SK-N-SH (cell line): ENCODE data around the gene SZT2. TPM values are rescaled to one million over a fixed set of nuclear protein-coding genes. Genes with fewer than 3 reads are reported as not detected.

Experiments used
- CTCF ChIA-PET: fragments of 300-600, 350-600 bp; formaldehyde crosslinking; extraction: SDS; loops from one replicate; lab custom pipeline; 2021; lab: Yijun Ruan, JAX
- POLR2A ChIA-PET: fragments of 350-600 bp; sonication (Branson Sonifier 250); formaldehyde crosslinking; extraction: SDS; loops from one replicate; lab custom pipeline; 2020; ENCODE audit warnings: antibody characterized with exemption, inconsistent platforms; lab: Yijun Ruan, JAX
- DNase-seq: peaks from one replicate; pipeline ENCODE4 v3.0.0; 2012
- H2AFZ ChIP-seq: fragments of 200-600 bp; sonication (generic); 2 replicates; pipeline ENCODE4 v1.8.1; 2016; ENCODE audit warnings: antibody characterized with exemption, mild to moderate bottlenecking, low read depth
- H3F3A ChIP-seq: fragments of 200-600 bp; sonication (generic); replicated peaks from 2 replicates; pipeline ENCODE3; 2016; ENCODE audit warnings: antibody characterized with exemption, mild to moderate bottlenecking; ENCODE audit not compliant: insufficient read depth
- H3K27ac ChIP-seq, 2 experiments: fragments of 200-500 bp in 1 of 2; fragments of 200-600 bp in 1 of 2; sonication (Bioruptor generic) in 1 of 2; sonication (generic), shearing (Covaris generic) in 1 of 2; 2 replicates each; pipeline versions ENCODE4 v1.5.1 to v1.6.1; 2014 to 2016; ENCODE audit warnings: low read depth in 2 of 2, inconsistent platforms in 1 of 2, low read length in 1 of 2, mild to moderate bottlenecking in 1 of 2, mixed read lengths in 1 of 2
- H3K27me3 ChIP-seq: fragments of 200-600 bp; sonication (generic), shearing (Covaris generic); 2 replicates; pipeline ENCODE4 v1.6.1; 2016; ENCODE audit warnings: mixed run types; ENCODE audit not compliant: insufficient read depth
- H3K36me3 ChIP-seq, 2 experiments: fragments of 200-500 bp in 1 of 2; fragments of 200-600 bp in 1 of 2; sonication (Bioruptor generic) in 1 of 2; sonication (generic) in 1 of 2; replicated peaks in 1 of 2; 2 replicates each; pipeline versions ENCODE3 to v1.5.1; 2014 to 2016; ENCODE audit warnings: low read length in 1 of 2, mild to moderate bottlenecking in 1 of 2; ENCODE audit not compliant: insufficient read depth in 2 of 2, control insufficient read depth in 1 of 2
- H3K4me1 ChIP-seq, 2 experiments: fragments of 200-500 bp in 1 of 2; fragments of 200-600 bp in 1 of 2; sonication (Bioruptor generic) in 1 of 2; sonication (generic), shearing (Covaris generic) in 1 of 2; 2 replicates each; pipeline versions ENCODE4 v1.5.1 to v1.6.1; 2014 to 2016; ENCODE audit warnings: low read depth in 1 of 2, low read length in 1 of 2, mixed run types in 1 of 2; ENCODE audit not compliant: insufficient read depth in 2 of 2, control insufficient read depth in 1 of 2
- H3K4me2 ChIP-seq: fragments of 200-600 bp; sonication (generic), shearing (Covaris generic); 2 replicates; pipeline ENCODE4 v1.6.1; 2017; ENCODE audit warnings: mixed run types
- H3K4me3 ChIP-seq, 2 experiments: fragments of 200-500 bp in 1 of 2; fragments of 200-600 bp in 1 of 2; sonication (Bioruptor generic) in 1 of 2; sonication (generic), shearing (Covaris generic) in 1 of 2; 2 replicates each; pipeline versions ENCODE4 v1.5.1 to v1.8.1; 2014 to 2016; ENCODE audit warnings: low read depth in 2 of 2, inconsistent platforms in 1 of 2, low read length in 1 of 2, mild to moderate bottlenecking in 1 of 2, mixed read lengths in 1 of 2, moderate library complexity in 1 of 2
- H3K79me2 ChIP-seq: fragments of 200-600 bp; sonication (generic); 2 replicates; pipeline ENCODE4 v1.8.1; 2017; ENCODE audit warnings: mild to moderate bottlenecking; ENCODE audit not compliant: insufficient read depth
- H3K9ac ChIP-seq: fragments of 200-600 bp; sonication (generic); 2 replicates; pipeline ENCODE4 v1.6.1; 2017; ENCODE audit warnings: mixed run types
- H3K9me2 ChIP-seq: fragments of 200-600 bp; sonication (generic); 2 replicates; pipeline ENCODE4 v1.6.1; 2017; ENCODE audit warnings: mixed run types
- H3K9me3 ChIP-seq: fragments of 200-600 bp; sonication (generic); 2 replicates; pipeline ENCODE4 v1.6.1; 2017; ENCODE audit warnings: mixed run types, mild to moderate bottlenecking, moderate library complexity
- H4K20me1 ChIP-seq: fragments of 200-600 bp; sonication (generic); 2 replicates; pipeline ENCODE4 v1.6.1; 2017; ENCODE audit warnings: mild to moderate bottlenecking, mixed run types; ENCODE audit not compliant: insufficient read depth
- EZH2phosphoT487 ChIP-seq: fragments of 200-600 bp; sonication (generic); IDR thresholded peaks from 2 replicates; pipeline ENCODE4 v1.6.1; 2017; ENCODE audit warnings: low read depth, mixed run types, mild to moderate bottlenecking, antibody characterized with exemption, moderate library complexity, borderline replicate concordance
- FOSL2 ChIP-seq: IDR thresholded peaks from 2 replicates; pipeline ENCODE4 v1.4.0; 2012; ENCODE audit warnings: low read depth, mild to moderate bottlenecking, moderate library complexity, borderline replicate concordance
- GATA2 ChIP-seq: sonication (generic); formaldehyde crosslinking; IDR thresholded peaks from 2 replicates; pipeline ENCODE4 v1.5.0; 2020; ENCODE audit warnings: mild to moderate bottlenecking, missing genetic modification reagents
- IRF3 ChIP-seq: fragments of 150-350 bp; IDR thresholded peaks from 2 replicates; pipeline ENCODE4 v1.6.1; 2016; ENCODE audit warnings: mild to moderate bottlenecking, low read depth, low read length
- JUND ChIP-seq: IDR thresholded peaks from 2 replicates; pipeline ENCODE4 v1.4.0; 2012
- MAX ChIP-seq: IDR thresholded peaks from 2 replicates; pipeline ENCODE4 v1.4.0; 2012; ENCODE audit warnings: low read depth
- MEF2A ChIP-seq: IDR thresholded peaks from 2 replicates; pipeline ENCODE4 v1.4.0; 2012; ENCODE audit warnings: low read depth, borderline replicate concordance
- MXI1 ChIP-seq: IDR thresholded peaks from 2 replicates; pipeline ENCODE4 v1.6.1; 2012; ENCODE audit warnings: mild to moderate bottlenecking, low read depth, low read length, improper control_type of control experiment
- NFIC ChIP-seq: IDR thresholded peaks from 2 replicates; pipeline ENCODE4 v1.4.0; 2012; ENCODE audit warnings: borderline replicate concordance
- PBX3 ChIP-seq: IDR thresholded peaks from 2 replicates; pipeline ENCODE4; 2012
- RCOR1 ChIP-seq: fragments of 150-350 bp; IDR thresholded peaks from 2 replicates; pipeline ENCODE4 v1.6.1; 2017; ENCODE audit warnings: antibody characterized with exemption, low read length
- RFX5 ChIP-seq: IDR thresholded peaks from 2 replicates; pipeline ENCODE4 v1.6.1; 2012; ENCODE audit warnings: mild to moderate bottlenecking, improper control_type of control experiment, low read length
- SIN3A ChIP-seq: IDR thresholded peaks from 2 replicates; pipeline ENCODE4 v1.6.1; 2012; ENCODE audit warnings: low read depth, mild to moderate bottlenecking, low read length, moderate library complexity, borderline replicate concordance
- SMC3 ChIP-seq: IDR thresholded peaks from 2 replicates; pipeline ENCODE4 v1.6.1; 2012; ENCODE audit warnings: low read depth, low read length, improper control_type of control experiment
- TAF1 ChIP-seq: IDR thresholded peaks from 2 replicates; pipeline ENCODE4 v1.6.1; 2012; ENCODE audit warnings: low read depth, mild to moderate bottlenecking, low read length, moderate library complexity, borderline replicate concordance
- TEAD4 ChIP-seq: IDR thresholded peaks from 2 replicates; pipeline ENCODE4 v1.4.0; 2012; ENCODE audit warnings: mild to moderate bottlenecking, borderline replicate concordance; ENCODE audit not compliant: insufficient read depth
- USF1 ChIP-seq: IDR thresholded peaks from 2 replicates; pipeline ENCODE4 v1.4.0; 2012; ENCODE audit warnings: low read depth, borderline replicate concordance
- USF2 ChIP-seq: fragments of 150-350 bp; IDR thresholded peaks from 2 replicates; pipeline ENCODE4 v1.6.1; 2017; ENCODE audit warnings: antibody characterized with exemption, low read length, low read depth, borderline replicate concordance
- YY1 ChIP-seq: IDR thresholded peaks from 2 replicates; pipeline ENCODE4 v1.4.0; 2012; ENCODE audit warnings: low read depth, mild to moderate bottlenecking
- ZBTB33 ChIP-seq: IDR thresholded peaks from 2 replicates; pipeline ENCODE4 v1.4.0; 2012; ENCODE audit warnings: low read depth, borderline replicate concordance
- WGBS: methylation state at CpG from one replicate; pipeline ENCODE4 v1.1.6; 2017; ENCODE audit warnings: low lambda C conversion rate; 5-methylcytosine and 5-hydroxymethylcytosine counted together
- polyA plus RNA-seq, 3 experiments: library from polyadenylated mRNA; depleted of rRNA; stranded (reverse); fragments of >200 nt; gene quantifications; 2 replicates each; pipeline ENCODE4 v1.2.3, GENCODE V29; 2012

Gene SZT2
- polyA plus RNA-seq, 1 of the 3 experiments (the other 2 are of a cell fraction), result 12.9 TPM

GRCh38 chr1:43370564-43370963, 19.1 kb upstream of the SZT2 start (continued):
- TF ChIP-seq IRF3 (no peak), SIN3A (no peak), JUND (no peak), FOSL2 (no peak)

- WGBS, result 91% methylated on average over 5 of the region's 5 CpGs
- no peak overlapping the region for H3K9ac ChIP-seq
- H3K27me3 ChIP-seq, result no peaks in the 10 kb centered on the region
- DNase-seq, result no peak
- H3K9me3 ChIP-seq, result no peaks in the 10 kb centered on the region
- H3K36me3 ChIP-seq, result peaks cover 0 to 9% of the 10 kb centered on the region in 2 experiments
- ChIA-PET CTCF (interaction anchor here (1.8 kb wide), 1 partner anchor 145 kb away, joined by 4 read pairs; no protein-coding TSS in a partner anchor), POLR2A (no interaction called here)
- no peak overlapping the region for H2AFZ ChIP-seq
- no peak overlapping the region for H3K4me3 ChIP-seq
- peak overlapping the region; percentile 26; the same call in 1 of the 2 replicates for H3K4me2 ChIP-seq
- peaks cover 43% of the 10 kb centered on the region for H3K79me2 ChIP-seq
- no peaks in the 10 kb centered on the region for H3K9me2 ChIP-seq
- TF ChIP-seq USF2 (no peak), IRF3 (no peak), TEAD4 (no peak), NFIC (no peak), SMC3 (no peak), YY1 (no peak), MXI1 (no peak), PBX3 (no peak), FOSL2 (no peak), TAF1 (no peak), GATA2 (CRISPR knock-in tag) (no peak), JUND (no peak), USF1 (no peak), ZBTB33 (no peak), EZH2phosphoT487 (no peak), MEF2A (no peak), RCOR1 (no peak), SIN3A (no peak), MAX (no peak), RFX5 (no peak)
- no peaks in the 10 kb centered on the region for H4K20me1 ChIP-seq
- H3F3A ChIP-seq, result peaks cover 40% of the 10 kb centered on the region
- peaks cover 6 to 27% of the 10 kb centered on the region in 2 experiments; a peak in 3 of 4 replicates for H3K4me1 ChIP-seq
- H3K27ac ChIP-seq, result peak overlapping the region in 1 of 2 experiments; percentile 70; a peak in 2 of 4 replicates
Observed at GRCh38 chr1:43372172-43372571, 17.5 kb upstream of the SZT2 start.
